ENCODE results near the gene ELSPBP1.

Gene ELSPBP1

DNA sequence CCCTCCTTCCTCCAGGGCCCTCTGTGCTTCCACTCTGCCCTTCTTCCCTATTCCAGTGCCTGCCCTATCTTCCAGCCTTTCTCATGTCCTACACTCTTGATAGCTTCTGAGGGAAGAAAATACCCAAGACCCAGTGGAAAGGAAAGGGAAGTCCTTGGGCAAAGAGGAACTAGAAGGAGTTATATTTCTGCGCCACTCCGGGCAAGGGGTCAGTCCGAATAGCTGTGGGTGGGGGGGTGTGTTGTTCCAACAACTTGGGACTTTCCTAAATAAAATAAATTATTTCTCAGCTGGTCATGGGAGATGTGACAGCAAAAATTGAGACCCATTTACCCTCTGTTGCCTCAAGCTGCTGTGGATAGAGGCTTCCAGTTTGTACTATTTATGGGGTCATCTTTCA lies 26.3 kb downstream of the ELSPBP1 start:
- H3K4me1 ChIP-seq (ENCODE audit: low read length) = no peaks in the 10 kb centered on the region
- H3K9me3 ChIP-seq (replicated peaks; ENCODE audit: insufficient read depth, low read length) = no peaks in the 10 kb centered on the region
- no peak overlapping the region for H3K4me3 ChIP-seq (ENCODE audit: low read length)
- H3F3A ChIP-seq (ENCODE audit: insufficient read depth, low read length) = no peaks in the 10 kb centered on the region
- no peak overlapping the region for H2AFZ ChIP-seq (ENCODE audit: low read length)
- H3K4me2 ChIP-seq (ENCODE audit: low read depth, low read length) = no peak overlapping the region
- no peak overlapping the region for H3K9ac ChIP-seq (ENCODE audit: low read length)
- peaks cover 84% of the 10 kb centered on the region for H3K27me3 ChIP-seq (replicated peaks; ENCODE audit: insufficient read depth, low read length)
- no peaks in the 10 kb centered on the region for H3K9me2 ChIP-seq (replicated peaks; ENCODE audit: insufficient read depth, low read length)
- no peaks in the 10 kb centered on the region for H4K20me1 ChIP-seq (ENCODE audit: insufficient read depth, low read length)
- H3K79me2 ChIP-seq (ENCODE audit: low read length) = no peaks in the 10 kb centered on the region
- TF ChIP-seq EZH2phosphoT487 (IDR thresholded peaks at IDR 0.05; ENCODE audit: low read length) (no peak), EZH2 (optimal IDR thresholded peaks at IDR 0.05; ENCODE audit: low read depth, low read length) (no peak), CTCF (IDR thresholded peaks at IDR 0.05; ENCODE audit: low read length) (no peak)
- H3K27ac ChIP-seq (ENCODE audit: low read length) = no peak overlapping the region
- DNase-seq = no peak
- no peaks in the 10 kb centered on the region for H3K36me3 ChIP-seq (replicated peaks; ENCODE audit: insufficient read depth, low read length)

GRCh38 chr19:48023011-48023410 lies 28.6 kb downstream of the ELSPBP1 start:
- Histone ChIP-seq H3K9me2 (replicated peaks; ENCODE audit: insufficient read depth, low read length) (no peaks in the 10 kb centered on the region), H3K4me1 (ENCODE audit: low read length) (no peaks in the 10 kb centered on the region), H3K4me3 (ENCODE audit: low read length) (no peak overlapping the region), H2AFZ (ENCODE audit: low read length) (no peak overlapping the region), H3K27ac (ENCODE audit: low read length) (no peak overlapping the region), H4K20me1 (ENCODE audit: insufficient read depth, low read length) (no peaks in the 10 kb centered on the region), H3K9me3 (replicated peaks; ENCODE audit: insufficient read depth, low read length) (no peaks in the 10 kb centered on the region), H3K4me2 (ENCODE audit: low read depth, low read length) (no peak overlapping the region), H3K27me3 (replicated peaks; ENCODE audit: insufficient read depth, low read length) (peaks cover 84% of the 10 kb centered on the region), H3K79me2 (ENCODE audit: low read length) (no peaks in the 10 kb centered on the region), H3K9ac (ENCODE audit: low read length) (no peak overlapping the region), H3K36me3 (replicated peaks; ENCODE audit: insufficient read depth, low read length) (no peaks in the 10 kb centered on the region), H3F3A (ENCODE audit: insufficient read depth, low read length) (no peaks in the 10 kb centered on the region)
- DNase-seq = no peak
- TF ChIP-seq CTCF (IDR thresholded peaks at IDR 0.05; ENCODE audit: low read length) = no peak
- no peak for TF ChIP-seq EZH2 (optimal IDR thresholded peaks at IDR 0.05; ENCODE audit: low read depth, low read length)
- no peak for TF ChIP-seq EZH2phosphoT487 (IDR thresholded peaks at IDR 0.05; ENCODE audit: low read length)

DNA sequence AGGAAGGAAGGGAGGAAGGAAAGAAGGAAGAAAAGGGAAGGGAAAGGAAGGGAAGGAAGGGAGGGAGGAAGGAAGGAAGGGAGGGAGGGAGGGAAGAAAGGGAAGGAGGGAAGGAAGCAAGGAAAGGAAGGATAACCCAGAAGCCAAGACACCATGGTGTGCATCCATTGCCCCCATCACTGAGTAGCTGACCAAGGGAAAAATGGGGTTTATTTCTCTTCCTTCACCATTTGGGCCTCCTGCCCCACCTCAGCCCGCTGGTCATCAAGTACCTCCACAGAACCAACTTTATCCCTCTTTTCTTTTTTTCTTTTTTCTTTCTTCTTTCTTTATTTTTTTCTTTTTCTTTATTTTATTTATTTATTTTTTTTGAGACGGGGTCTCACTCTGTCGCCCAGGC lies 29.1 kb downstream of the ELSPBP1 start:
- H3K27me3 ChIP-seq (replicated peaks; ENCODE audit: insufficient read depth, low read length) = peaks cover 83% of the 10 kb centered on the region
- TF ChIP-seq CTCF (IDR thresholded peaks at IDR 0.05; ENCODE audit: low read length) = no peak
- no peak for TF ChIP-seq EZH2 (optimal IDR thresholded peaks at IDR 0.05; ENCODE audit: low read depth, low read length)
- no peak for TF ChIP-seq EZH2phosphoT487 (IDR thresholded peaks at IDR 0.05; ENCODE audit: low read length)

More for the DNA sequence above, 29.1 kb downstream of the ELSPBP1 start:
- no peaks in the 10 kb centered on the region for H3K79me2 ChIP-seq (ENCODE audit: low read length)
- H3K9ac ChIP-seq (ENCODE audit: low read length) = no peak overlapping the region
- H3K27ac ChIP-seq (ENCODE audit: low read length) = no peak overlapping the region
- no peak overlapping the region for H3K4me3 ChIP-seq (ENCODE audit: low read length)
- DNase-seq = no peak
- H3K9me3 ChIP-seq (replicated peaks; ENCODE audit: insufficient read depth, low read length) = no peaks in the 10 kb centered on the region
- no peaks in the 10 kb centered on the region for H3K36me3 ChIP-seq (replicated peaks; ENCODE audit: insufficient read depth, low read length)
- no peaks in the 10 kb centered on the region for H3F3A ChIP-seq (ENCODE audit: insufficient read depth, low read length)
- H4K20me1 ChIP-seq (ENCODE audit: insufficient read depth, low read length) = no peaks in the 10 kb centered on the region
- H2AFZ ChIP-seq (ENCODE audit: low read length) = no peak overlapping the region
- H3K4me2 ChIP-seq (ENCODE audit: low read depth, low read length) = no peak overlapping the region
- no peaks in the 10 kb centered on the region for H3K9me2 ChIP-seq (replicated peaks; ENCODE audit: insufficient read depth, low read length)
- H3K4me1 ChIP-seq (ENCODE audit: low read length) = no peaks in the 10 kb centered on the region

All from MM.1S (cell line).